Upper lobe of left lung (tissue), 4 donors: ENCODE measurements around the gene ZNF527.

Source experiments
- POLR2A ChIP-seq, 4 donors: fragments of 450-650 bp; IDR thresholded peaks; one replicate each; pipeline ENCODE4 v1.5.1; 2016 to 2017; ENCODE audit warnings: antibody characterized with exemption in 4 of 4, mild to moderate bottlenecking in 2 of 4
- POLR2AphosphoS5 ChIP-seq, 2 donors: sonication (generic); formaldehyde crosslinking; IDR thresholded peaks; one replicate each; pipeline ENCODE4 v1.5.1; 2017; ENCODE audit warnings: antibody characterized with exemption in 2 of 2
- TF ChIP-seq, protein P1 (sequence below), 6 experiments: fragments of 450-650 bp in 4 of 6; fragments of 200-600 bp in 2 of 6; sonication (generic) in 2 of 6; IDR thresholded peaks; one replicate each; pipeline ENCODE4 v1.5.1; 2016 to 2019; ENCODE audit warnings: antibody characterized with exemption in 6 of 6

DNA sequence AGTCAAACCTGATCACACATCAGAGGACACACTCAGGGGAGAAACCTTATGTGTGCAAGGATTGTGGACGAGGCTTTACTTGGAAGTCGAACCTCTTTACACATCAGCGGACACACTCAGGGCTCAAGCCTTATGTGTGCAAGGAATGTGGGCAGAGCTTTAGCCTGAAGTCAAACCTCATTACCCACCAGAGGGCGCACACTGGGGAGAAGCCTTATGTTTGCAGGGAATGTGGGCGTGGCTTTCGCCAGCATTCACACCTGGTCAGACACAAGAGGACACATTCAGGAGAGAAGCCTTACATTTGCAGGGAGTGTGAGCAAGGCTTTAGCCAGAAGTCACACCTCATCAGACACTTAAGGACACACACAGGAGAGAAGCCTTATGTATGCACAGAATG, 8.2 kb upstream of the ZNF527 start:
- TF ChIP-seq POLR2A (IDR thresholded peaks at IDR 0.05): no peak
- TF ChIP-seq, protein P1, sequence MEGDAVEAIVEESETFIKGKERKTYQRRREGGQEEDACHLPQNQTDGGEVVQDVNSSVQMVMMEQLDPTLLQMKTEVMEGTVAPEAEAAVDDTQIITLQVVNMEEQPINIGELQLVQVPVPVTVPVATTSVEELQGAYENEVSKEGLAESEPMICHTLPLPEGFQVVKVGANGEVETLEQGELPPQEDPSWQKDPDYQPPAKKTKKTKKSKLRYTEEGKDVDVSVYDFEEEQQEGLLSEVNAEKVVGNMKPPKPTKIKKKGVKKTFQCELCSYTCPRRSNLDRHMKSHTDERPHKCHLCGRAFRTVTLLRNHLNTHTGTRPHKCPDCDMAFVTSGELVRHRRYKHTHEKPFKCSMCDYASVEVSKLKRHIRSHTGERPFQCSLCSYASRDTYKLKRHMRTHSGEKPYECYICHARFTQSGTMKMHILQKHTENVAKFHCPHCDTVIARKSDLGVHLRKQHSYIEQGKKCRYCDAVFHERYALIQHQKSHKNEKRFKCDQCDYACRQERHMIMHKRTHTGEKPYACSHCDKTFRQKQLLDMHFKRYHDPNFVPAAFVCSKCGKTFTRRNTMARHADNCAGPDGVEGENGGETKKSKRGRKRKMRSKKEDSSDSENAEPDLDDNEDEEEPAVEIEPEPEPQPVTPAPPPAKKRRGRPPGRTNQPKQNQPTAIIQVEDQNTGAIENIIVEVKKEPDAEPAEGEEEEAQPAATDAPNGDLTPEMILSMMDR (IDR thresholded peaks at IDR 0.05): no peak
- TF ChIP-seq POLR2AphosphoS5 (IDR thresholded peaks at IDR 0.05): no peak
